ENCODE results near the gene NFATC1. TPM values are rescaled to one million over a fixed set of nuclear protein-coding genes. Genes with fewer than 3 reads are reported as not detected.

NFATC1 gene
- total and polyA plus RNA-seq, 7 experiments from 2014 or later: 27.1 to 87.2 (median 53.4) TPM

GRCh38 chr18:79511271-79511670, 115.5 kb downstream of the NFATC1 start:
- CTCF ChIA-PET: interaction anchor here (0.5 kb wide), 1 partner anchor 133 kb away, joined by 3 read pairs; no protein-coding TSS in a partner anchor
- ATAC-seq (no peak), DNase-seq (peak in 2 of 9 donors; percentile 6 to 17)

GRCh38 chr18:79511671-79512301, 116.1 kb downstream of the NFATC1 start:
- Mint-ChIP-seq H3K4me1 (peaks cover 28 to 52% (median 37%) of the 10 kb centered on the region in 7 donors), H3K27ac (peak overlapping the region in 3 of 9 donors; percentile 6 to 41 (median 12)), H3K36me3 (peaks cover 0 to 20% (median 6%) of the 10 kb centered on the region in 5 donors), H3K4me3 (no peak overlapping the region), H3K9me3 (no peaks in the 10 kb centered on the region), H3K27me3 (no peaks in the 10 kb centered on the region)
- H3K27me3 ChIP-seq (ENCODE audit: control insufficient read depth in 2 of 2, insufficient read depth in 2 of 2, low read length in 2 of 2): no peaks in the 10 kb centered on the region
- CTCF ChIA-PET: no interaction called here
- H3K36me3 ChIP-seq (ENCODE audit: control insufficient read depth in 2 of 3, insufficient read depth in 3 of 3, low read length in 3 of 3): peaks cover 0 to 39% (median 3%) of the 10 kb centered on the region in 3 experiments
- no peak overlapping the region for H3K27ac ChIP-seq (ENCODE audit: low read depth, low read length)
- DNase-seq: peak in 2 of 9 donors; percentile 3 to 19
- H3K4me1 ChIP-seq (ENCODE audit: control insufficient read depth in 2 of 2, insufficient read depth in 2 of 2, low read length in 2 of 2): peaks cover 1 to 37% of the 10 kb centered on the region in 2 donors
- intact Hi-C loops (cut with micrococcal nuclease): no loop called here
- POLR2A ChIA-PET: no interaction called here
- H3K4me3 ChIP-seq (ENCODE audit: low read length): no peak overlapping the region
- ATAC-seq: no peak
- no peaks in the 10 kb centered on the region for H3K9me3 ChIP-seq (ENCODE audit: control insufficient read depth in 2 of 3, low read length in 3 of 3)

More at GRCh38 chr18:79511271-79511670, 115.5 kb downstream of the NFATC1 start:
- Histone ChIP-seq H3K27me3 (ENCODE audit: control insufficient read depth in 2 of 2, insufficient read depth in 2 of 2, low read length in 2 of 2) (no peaks in the 10 kb centered on the region), H3K9me3 (ENCODE audit: control insufficient read depth in 2 of 3, low read length in 3 of 3) (no peaks in the 10 kb centered on the region), H3K36me3 (ENCODE audit: control insufficient read depth in 2 of 3, insufficient read depth in 3 of 3, low read length in 3 of 3) (peaks cover 0 to 39% (median 3%) of the 10 kb centered on the region in 3 experiments), H3K4me1 (ENCODE audit: control insufficient read depth in 2 of 2, insufficient read depth in 2 of 2, low read length in 2 of 2) (peaks cover 6 to 38% of the 10 kb centered on the region in 2 donors), H3K27ac (ENCODE audit: low read depth, low read length) (no peak overlapping the region), H3K4me3 (ENCODE audit: low read length) (no peak overlapping the region)
- Mint-ChIP-seq H3K27me3 (no peaks in the 10 kb centered on the region), H3K27ac (peak overlapping the region in 2 of 9 donors; percentile 12 to 41), H3K4me1 (peaks cover 31 to 52% (median 37%) of the 10 kb centered on the region in 7 donors), H3K36me3 (peaks cover 0 to 20% (median 6%) of the 10 kb centered on the region in 5 donors), H3K4me3 (no peak overlapping the region), H3K9me3 (no peaks in the 10 kb centered on the region)
- POLR2A ChIA-PET: no interaction called here
- intact Hi-C loops (cut with micrococcal nuclease): no loop called here

GRCh38 chr18:79512461-79513380, 117.0 kb downstream of the NFATC1 start:
- ChIA-PET CTCF (no interaction called here), POLR2A (no interaction called here)
- Histone ChIP-seq H3K9me3 (ENCODE audit: control insufficient read depth in 2 of 3, low read length in 3 of 3) (no peaks in the 10 kb centered on the region), H3K4me1 (ENCODE audit: control insufficient read depth in 2 of 2, insufficient read depth in 2 of 2, low read length in 2 of 2) (peaks cover 9 to 37% of the 10 kb centered on the region in 2 donors), H3K4me3 (ENCODE audit: low read length) (no peak overlapping the region), H3K27me3 (ENCODE audit: control insufficient read depth in 2 of 2, insufficient read depth in 2 of 2, low read length in 2 of 2) (no peaks in the 10 kb centered on the region), H3K36me3 (ENCODE audit: control insufficient read depth in 2 of 3, insufficient read depth in 3 of 3, low read length in 3 of 3) (peaks cover 0 to 39% (median 3%) of the 10 kb centered on the region in 3 experiments), H3K27ac (ENCODE audit: low read depth, low read length) (no peak overlapping the region)
- intact Hi-C loops (cut with micrococcal nuclease): no loop called here
- no peaks in the 10 kb centered on the region for H3K27me3 Mint-ChIP-seq
- DNase-seq: peak in 2 of 9 donors; percentile 3 to 13
- peaks cover 29 to 52% (median 37%) of the 10 kb centered on the region in 7 donors for H3K4me1 Mint-ChIP-seq
- H3K4me3 Mint-ChIP-seq: no peak overlapping the region
- H3K36me3 Mint-ChIP-seq: peaks cover 0 to 20% (median 6%) of the 10 kb centered on the region in 5 donors
- no peak for ATAC-seq
- H3K9me3 Mint-ChIP-seq: no peaks in the 10 kb centered on the region
- peak overlapping the region in 1 of 9 donors; percentile 28 for H3K27ac Mint-ChIP-seq

- Histone ChIP-seq H3K27ac (ENCODE audit: low read depth, low read length) (no peak overlapping the region), H3K9me3 (ENCODE audit: control insufficient read depth in 2 of 3, low read length in 3 of 3) (no peaks in the 10 kb centered on the region), H3K4me3 (ENCODE audit: low read length) (no peak overlapping the region), H3K4me1 (ENCODE audit: control insufficient read depth in 2 of 2, insufficient read depth in 2 of 2, low read length in 2 of 2) (peaks cover 13 to 37% of the 10 kb centered on the region in 2 donors), H3K36me3 (ENCODE audit: control insufficient read depth in 2 of 3, insufficient read depth in 3 of 3, low read length in 3 of 3) (peaks cover 0 to 39% (median 3%) of the 10 kb centered on the region in 3 experiments), H3K27me3 (ENCODE audit: control insufficient read depth in 2 of 2, insufficient read depth in 2 of 2, low read length in 2 of 2) (no peaks in the 10 kb centered on the region)
- Mint-ChIP-seq H3K36me3 (peaks cover 0 to 20% (median 6%) of the 10 kb centered on the region in 5 donors), H3K27me3 (no peaks in the 10 kb centered on the region), H3K4me1 (peaks cover 29 to 52% (median 37%) of the 10 kb centered on the region in 7 donors), H3K4me3 (no peak overlapping the region), H3K27ac (peak overlapping the region in 1 of 9 donors; percentile 28), H3K9me3 (no peaks in the 10 kb centered on the region)
- intact Hi-C loops (cut with micrococcal nuclease): no loop called here
- POLR2A ChIA-PET: no interaction called here
- peak in 1 of 9 donors; percentile 17 for DNase-seq
- CTCF ChIA-PET: no interaction called here
- no peak for ATAC-seq
These were observed 117.8 kb downstream of the NFATC1 start for GRCh38 chr18:79513381-79514081.

GRCh38 chr18:79515331-79515730, 119.6 kb downstream of the NFATC1 start:
- Mint-ChIP-seq H3K36me3 (peaks cover 0 to 12% (median under 1%) of the 10 kb centered on the region in 5 donors), H3K27ac (peak overlapping the region in 8 of 9 donors; percentile 68 to 100 (median 95)), H3K4me3 (peak overlapping the region in 6 of 10 donors; percentile 20 to 85 (median 45)), H3K9me3 (no peaks in the 10 kb centered on the region), H3K4me1 (peaks cover 28 to 57% (median 48%) of the 10 kb centered on the region in 7 donors), H3K27me3 (no peaks in the 10 kb centered on the region)
- Histone ChIP-seq H3K27ac (ENCODE audit: low read depth, low read length) (no peak overlapping the region), H3K4me1 (ENCODE audit: control insufficient read depth in 2 of 2, insufficient read depth in 2 of 2, low read length in 2 of 2) (peaks cover 17 to 46% of the 10 kb centered on the region in 2 donors), H3K9me3 (ENCODE audit: control insufficient read depth in 2 of 3, low read length in 3 of 3) (no peaks in the 10 kb centered on the region), H3K27me3 (ENCODE audit: control insufficient read depth in 2 of 2, insufficient read depth in 2 of 2, low read length in 2 of 2) (no peaks in the 10 kb centered on the region), H3K4me3 (ENCODE audit: low read length) (no peak overlapping the region), H3K36me3 (ENCODE audit: control insufficient read depth in 2 of 3, insufficient read depth in 3 of 3, low read length in 3 of 3) (peaks cover 0 to 26% (median 3%) of the 10 kb centered on the region in 3 experiments)
- intact Hi-C loops (cut with micrococcal nuclease): no loop called here
- DNase-seq (peak in 2 of 9 donors; percentile 3 to 9), ATAC-seq (no peak)
- ChIA-PET POLR2A (interaction anchor here (3.6 kb wide), 1 partner anchor 7 kb away, joined by 30 read pairs; no protein-coding TSS in a partner anchor), CTCF (interaction anchor here (1.2 to 2.8 kb wide), 2 partner anchors 8 kb away, joined by 3 to 16 read pairs; no protein-coding TSS in a partner anchor)

GRCh38 chr18:79515944-79516351, 120.2 kb downstream of the NFATC1 start:
- peak overlapping the region; percentile 26 to 89 (median 78) for H3K4me3 Mint-ChIP-seq
- peaks cover 19 to 52% of the 10 kb centered on the region in 2 donors for H3K4me1 ChIP-seq (ENCODE audit: control insufficient read depth in 2 of 2, insufficient read depth in 2 of 2, low read length in 2 of 2)
- no peak for ATAC-seq

More at GRCh38 chr18:79515944-79516351, 120.2 kb downstream of the NFATC1 start:
- intact Hi-C loops (cut with micrococcal nuclease): loop anchor here (1.0 kb wide), 2 partner anchors 8 to 9 kb away; no protein-coding TSS in a partner anchor
- peaks cover 0 to 23% (median 3%) of the 10 kb centered on the region in 3 experiments for H3K36me3 ChIP-seq (ENCODE audit: control insufficient read depth in 2 of 3, insufficient read depth in 3 of 3, low read length in 3 of 3)
- H3K4me3 ChIP-seq (ENCODE audit: low read length): peak overlapping the region; percentile 36
- CTCF ChIA-PET: interaction anchor here (1.1 to 2.8 kb wide), 2 partner anchors 8 to 20 kb away, joined by 3 to 16 read pairs; no protein-coding TSS in a partner anchor
- Mint-ChIP-seq H3K36me3 (peaks cover 0 to 12% (median 0%) of the 10 kb centered on the region in 5 donors), H3K9me3 (no peaks in the 10 kb centered on the region), H3K4me1 (peaks cover 28 to 63% (median 55%) of the 10 kb centered on the region in 7 donors), H3K27ac (peak overlapping the region; percentile 86 to 100 (median 98)), H3K27me3 (no peaks in the 10 kb centered on the region)
- no peaks in the 10 kb centered on the region for H3K27me3 ChIP-seq (ENCODE audit: control insufficient read depth in 2 of 2, insufficient read depth in 2 of 2, low read length in 2 of 2)
- POLR2A ChIA-PET: interaction anchor here (0.9 to 3.6 kb wide), 4 partner anchors 8 to 113 kb away, joined by 4 to 30 read pairs (median 12); no protein-coding TSS in a partner anchor
- no peaks in the 10 kb centered on the region for H3K9me3 ChIP-seq (ENCODE audit: control insufficient read depth in 2 of 3, low read length in 3 of 3)
- peak overlapping the region; percentile 75 for H3K27ac ChIP-seq (ENCODE audit: low read depth, low read length)
- peak in 1 of 9 donors; percentile 16 for DNase-seq
